Tibial nerve (tissue), 4 donors: ENCODE measurements around the gene TAOK1. TPM values are rescaled to one million over a fixed set of nuclear protein-coding genes. Genes with fewer than 3 reads are reported as not detected.

Experiments
- DNase-seq, 2 donors: peaks; one replicate each; pipeline ENCODE4 v3.0.0-alpha.2; 2019; ENCODE audit warnings: low spot score in 2 of 2
- H3K27ac ChIP-seq, 4 donors: fragments of 200-600 bp; sonication (generic) in 3 of 4; one replicate each; pipeline ENCODE4 v1.5.1; 2017 to 2019; ENCODE audit warnings: mild to moderate bottlenecking in 1 of 4
- H3K27me3 ChIP-seq, 2 donors: fragments of 200-600 bp; sonication (generic) in 1 of 2; one replicate each; pipeline versions ENCODE4 v1.5.1 to v1.6.0; 2017 to 2019
- H3K36me3 ChIP-seq, 3 donors: fragments of 200-600 bp; sonication (generic); one replicate each; pipeline ENCODE4 v1.5.1; 2018 to 2019
- H3K4me1 ChIP-seq, 4 donors: fragments of 200-600 bp; sonication (generic) in 3 of 4; one replicate each; pipeline ENCODE4 v1.5.1; 2017 to 2019
- H3K4me3 ChIP-seq, 4 donors: fragments of 200-600 bp; sonication (generic) in 3 of 4; one replicate each; pipeline ENCODE4 v1.5.1; 2017 to 2019; ENCODE audit warnings: mild to moderate bottlenecking in 1 of 4, moderate library complexity in 1 of 4
- H3K9me3 ChIP-seq, 4 donors: fragments of 200-600 bp; sonication (generic) in 3 of 4; one replicate each; pipeline ENCODE4 v1.5.1; 2017 to 2019
- EP300 ChIP-seq, 2 donors: sonication (generic); formaldehyde crosslinking; IDR thresholded peaks; one replicate each; pipeline ENCODE4 v1.6.1; 2017; ENCODE audit warnings: antibody characterized with exemption in 2 of 2, mild to moderate bottlenecking in 1 of 2
- POLR2A ChIP-seq, 2 donors: fragments of 450-650 bp; IDR thresholded peaks; one replicate each; pipeline ENCODE4 v1.6.1; 2017; ENCODE audit warnings: antibody characterized with exemption in 2 of 2, mild to moderate bottlenecking in 2 of 2, moderate library complexity in 2 of 2
- WGBS, 2 donors: methylation state at CpG; one replicate each; pipeline ENCODE4 v1.1.5; 2018; 5-methylcytosine and 5-hydroxymethylcytosine counted together
- total RNA-seq, 4 donors: library from RNA; depleted of rRNA; stranded (reverse); fragments of >200 nt; gene quantifications; one replicate each; pipeline ENCODE4 v1.1.0, GENCODE V29; 2016
- TF ChIP-seq, protein P1 (sequence below), 5 experiments: fragments of 200-600 bp in 3 of 5; fragments of 450-650 bp in 2 of 5; sonication (generic) in 3 of 5; IDR thresholded peaks; one replicate each; pipeline ENCODE4 v1.5.1; 2016 to 2019; ENCODE audit warnings: antibody characterized with exemption in 5 of 5, mild to moderate bottlenecking in 3 of 5, moderate library complexity in 2 of 5

TAOK1 gene
- total RNA-seq, 4 donors from 2014 or later: 63.0 to 86.1 (median 73.7) TPM

DNA sequence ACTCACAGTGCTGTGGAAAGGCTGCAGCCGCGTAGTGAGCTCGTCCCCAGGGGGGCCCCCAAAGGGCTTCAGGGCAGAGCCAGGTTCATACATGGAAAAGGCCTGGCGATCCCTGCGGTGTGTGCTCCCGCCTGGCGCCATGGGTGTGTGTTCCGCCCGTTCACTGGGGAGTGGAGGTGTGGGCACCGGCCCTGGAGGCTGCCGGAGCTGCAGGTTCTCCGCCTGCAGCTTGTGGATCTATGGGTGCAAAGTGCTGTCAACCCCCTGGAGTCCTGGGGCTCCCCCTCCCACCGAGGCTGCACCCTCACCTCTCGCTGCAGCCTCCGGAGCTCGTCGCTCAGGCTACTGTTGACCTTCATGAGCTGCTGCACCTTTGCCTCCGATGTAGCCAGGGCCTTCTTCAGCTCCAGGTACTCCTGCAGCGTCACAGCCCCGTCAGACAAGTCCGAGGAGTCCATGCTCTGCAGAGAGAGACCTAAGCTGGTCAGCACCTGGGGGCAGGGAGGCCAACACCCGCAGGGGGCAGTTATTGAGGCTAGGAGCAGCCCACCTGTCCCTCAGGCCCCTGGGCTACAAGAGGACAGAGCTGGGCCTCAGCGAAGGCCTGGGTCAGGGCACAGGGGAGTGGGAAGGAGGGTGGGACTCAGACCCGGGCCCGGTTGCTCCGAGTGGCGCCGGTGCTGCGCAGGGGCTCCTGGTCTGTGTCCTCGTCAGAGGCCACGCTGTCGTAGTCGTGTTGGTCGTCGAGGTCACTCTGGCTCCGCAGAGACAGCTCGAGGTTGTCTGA, 186.2 kb downstream of the TAOK1 start:
- Histone ChIP-seq H3K36me3 (peaks cover 0 to 74% (median 21%) of the 10 kb centered on the region in 3 donors), H3K4me3 (no peak overlapping the region), H3K27me3 (no peaks in the 10 kb centered on the region), H3K9me3 (no peaks in the 10 kb centered on the region), H3K4me1 (peaks cover 0 to 77% (median 27%) of the 10 kb centered on the region in 4 donors), H3K27ac (peak overlapping the region in 1 of 4 donors; percentile 93)
- no peak for DNase-seq
- TF ChIP-seq POLR2A (IDR thresholded peaks at IDR 0.05) (no peak), EP300 (IDR thresholded peaks at IDR 0.05) (no peak)
- TF ChIP-seq, protein P1, sequence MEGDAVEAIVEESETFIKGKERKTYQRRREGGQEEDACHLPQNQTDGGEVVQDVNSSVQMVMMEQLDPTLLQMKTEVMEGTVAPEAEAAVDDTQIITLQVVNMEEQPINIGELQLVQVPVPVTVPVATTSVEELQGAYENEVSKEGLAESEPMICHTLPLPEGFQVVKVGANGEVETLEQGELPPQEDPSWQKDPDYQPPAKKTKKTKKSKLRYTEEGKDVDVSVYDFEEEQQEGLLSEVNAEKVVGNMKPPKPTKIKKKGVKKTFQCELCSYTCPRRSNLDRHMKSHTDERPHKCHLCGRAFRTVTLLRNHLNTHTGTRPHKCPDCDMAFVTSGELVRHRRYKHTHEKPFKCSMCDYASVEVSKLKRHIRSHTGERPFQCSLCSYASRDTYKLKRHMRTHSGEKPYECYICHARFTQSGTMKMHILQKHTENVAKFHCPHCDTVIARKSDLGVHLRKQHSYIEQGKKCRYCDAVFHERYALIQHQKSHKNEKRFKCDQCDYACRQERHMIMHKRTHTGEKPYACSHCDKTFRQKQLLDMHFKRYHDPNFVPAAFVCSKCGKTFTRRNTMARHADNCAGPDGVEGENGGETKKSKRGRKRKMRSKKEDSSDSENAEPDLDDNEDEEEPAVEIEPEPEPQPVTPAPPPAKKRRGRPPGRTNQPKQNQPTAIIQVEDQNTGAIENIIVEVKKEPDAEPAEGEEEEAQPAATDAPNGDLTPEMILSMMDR (IDR thresholded peaks at IDR 0.05): no peak
- WGBS, 2 donors: 91 to 92% methylated on average over 26 of the region's 37 CpGs

GRCh38 chr17:29577001-29577370, 186.8 kb downstream of the TAOK1 start:
- no peaks in the 10 kb centered on the region for H3K9me3 ChIP-seq
- H3K4me3 ChIP-seq: no peak overlapping the region
- peaks cover 0 to 77% (median 28%) of the 10 kb centered on the region in 4 donors for H3K4me1 ChIP-seq
- no peaks in the 10 kb centered on the region for H3K27me3 ChIP-seq
- 100% methylated on average over 1 to 5 of the region's 9 CpGs for WGBS, 2 donors
- H3K36me3 ChIP-seq: peaks cover 3 to 80% (median 21%) of the 10 kb centered on the region in 3 donors
- H3K27ac ChIP-seq: peak overlapping the region in 2 of 4 donors; percentile 62 to 93
- TF ChIP-seq, protein P1 (IDR thresholded peaks at IDR 0.05): no peak
- TF ChIP-seq POLR2A (IDR thresholded peaks at IDR 0.05) (no peak), EP300 (IDR thresholded peaks at IDR 0.05) (no peak)
- DNase-seq: no peak

DNA sequence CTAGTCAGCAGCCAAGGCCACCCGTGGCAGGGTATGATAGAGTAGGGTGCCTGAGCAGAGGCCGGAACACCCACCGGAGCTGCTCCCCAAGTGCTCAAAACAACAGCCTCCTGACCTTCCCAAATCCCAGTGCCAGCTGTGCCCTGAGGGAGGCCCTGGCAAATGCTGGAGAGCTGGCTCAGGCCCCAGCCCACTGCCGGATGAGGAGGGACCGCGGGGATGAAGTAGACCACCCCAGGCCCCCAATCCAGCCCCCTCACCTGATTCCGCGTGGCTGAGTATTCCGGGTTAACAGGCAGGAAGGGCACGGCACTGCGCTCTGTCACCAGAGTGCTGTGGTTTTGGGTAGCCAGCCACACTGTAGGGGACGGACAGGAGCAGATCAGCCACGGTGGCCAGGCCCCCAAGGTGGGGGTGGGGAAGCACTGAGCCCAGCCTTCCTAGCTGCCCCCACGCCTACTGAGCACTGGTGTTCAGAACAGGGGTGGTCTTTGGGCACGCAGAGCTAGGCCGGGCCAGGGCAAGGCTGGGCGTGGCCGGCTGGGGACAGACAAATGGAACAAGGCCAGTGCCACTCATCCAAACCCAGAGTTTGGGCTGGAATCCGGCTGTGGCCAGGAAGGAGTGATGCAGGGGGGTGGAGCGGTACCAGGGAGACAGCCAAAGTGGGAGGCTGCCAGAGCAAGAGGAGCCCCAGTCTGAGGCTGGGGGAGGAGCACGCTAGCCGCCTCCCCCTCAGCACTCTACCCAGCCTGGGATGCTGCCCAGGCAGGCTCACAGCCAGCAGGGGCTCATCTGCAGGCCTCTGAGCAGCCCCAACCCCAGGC, 187.4 kb downstream of the TAOK1 start:
- no peak for DNase-seq

DNA sequence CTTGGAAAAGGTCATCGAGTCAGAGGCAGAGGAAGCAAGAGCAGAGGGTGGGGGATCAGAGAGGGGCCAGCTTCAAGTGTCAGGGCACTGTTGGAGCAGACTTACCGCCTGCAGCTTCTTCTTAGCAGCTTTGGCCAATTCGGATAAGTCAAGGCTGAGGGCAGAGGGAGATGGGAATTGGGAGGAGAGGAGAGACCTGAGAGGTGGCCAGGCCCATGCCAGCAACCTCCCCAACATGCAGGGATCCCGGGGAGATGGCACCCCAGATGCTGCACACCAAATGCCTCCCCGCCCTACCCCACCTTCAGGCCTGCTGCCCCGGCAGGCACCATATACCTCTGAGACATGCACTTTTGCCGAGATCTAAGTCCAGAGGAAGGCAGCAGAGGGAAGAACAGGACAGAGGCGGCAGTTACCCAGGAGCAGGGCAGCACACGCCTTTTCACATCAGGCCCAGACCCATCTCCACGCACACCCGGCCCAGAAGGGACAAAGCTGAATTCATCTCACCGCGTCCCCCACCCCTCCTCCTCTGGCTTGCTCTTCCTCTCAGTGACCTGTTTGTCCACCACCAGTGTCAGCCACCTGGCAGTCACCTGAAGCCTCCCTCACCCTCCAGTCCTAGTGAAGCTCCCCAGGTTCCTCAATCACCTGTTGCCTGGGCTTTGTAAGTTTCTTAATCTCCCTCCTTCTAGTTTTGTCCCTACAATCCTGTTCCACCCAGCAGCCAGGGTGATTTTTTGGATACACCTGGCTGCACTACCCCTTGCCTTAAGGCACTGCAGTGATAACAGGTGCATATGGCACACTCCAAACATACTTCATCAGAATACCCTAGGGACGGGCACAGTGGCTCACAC, 188.7 kb downstream of the TAOK1 start:
- TF ChIP-seq EP300 (IDR thresholded peaks at IDR 0.05): no peak
- no peak for TF ChIP-seq POLR2A (IDR thresholded peaks at IDR 0.05)
- TF ChIP-seq, protein P1 (IDR thresholded peaks at IDR 0.05): no peak
- Histone ChIP-seq H3K36me3 (peaks cover 3 to 87% (median 26%) of the 10 kb centered on the region in 3 donors), H3K4me3 (no peak overlapping the region), H3K4me1 (peaks cover 0 to 77% (median 19%) of the 10 kb centered on the region in 4 donors), H3K27ac (peak overlapping the region in 2 of 4 donors; percentile 62 to 93), H3K9me3 (no peaks in the 10 kb centered on the region), H3K27me3 (no peaks in the 10 kb centered on the region)
- WGBS, 2 donors: 87 to 88% methylated on average over 13 to 14 of the region's 14 CpGs
- DNase-seq: no peak

More for the DNA sequence above, 187.4 kb downstream of the TAOK1 start:
- TF ChIP-seq EP300 (IDR thresholded peaks at IDR 0.05) (no peak), POLR2A (IDR thresholded peaks at IDR 0.05) (no peak)
- H3K36me3 ChIP-seq: peaks cover 3 to 86% (median 26%) of the 10 kb centered on the region in 3 donors
- no peak overlapping the region for H3K4me3 ChIP-seq
- no peaks in the 10 kb centered on the region for H3K9me3 ChIP-seq
- WGBS, 2 donors: 61 to 62% methylated on average over 9 to 12 of the region's 22 CpGs
- peak overlapping the region in 3 of 4 donors; percentile 20 to 93 (median 62) for H3K27ac ChIP-seq
- no peaks in the 10 kb centered on the region for H3K27me3 ChIP-seq
- H3K4me1 ChIP-seq: peaks cover 0 to 77% (median 23%) of the 10 kb centered on the region in 4 donors
